Stromal cell of bone marrow (primary cell): ENCODE measurements around the gene RNU7-1.
"Not testable (repeated sequence)": the region's sequence is repeated elsewhere in the genome, so short reads cannot be mapped to it uniquely, and the experiment has no call there.

ENCODE experiments used
- DNase-seq: peaks from one replicate; pipeline ENCODE4 v3.0.0-alpha.2; 2012; ENCODE audit warnings: low read depth

The RNU7-1 gene

DNA sequence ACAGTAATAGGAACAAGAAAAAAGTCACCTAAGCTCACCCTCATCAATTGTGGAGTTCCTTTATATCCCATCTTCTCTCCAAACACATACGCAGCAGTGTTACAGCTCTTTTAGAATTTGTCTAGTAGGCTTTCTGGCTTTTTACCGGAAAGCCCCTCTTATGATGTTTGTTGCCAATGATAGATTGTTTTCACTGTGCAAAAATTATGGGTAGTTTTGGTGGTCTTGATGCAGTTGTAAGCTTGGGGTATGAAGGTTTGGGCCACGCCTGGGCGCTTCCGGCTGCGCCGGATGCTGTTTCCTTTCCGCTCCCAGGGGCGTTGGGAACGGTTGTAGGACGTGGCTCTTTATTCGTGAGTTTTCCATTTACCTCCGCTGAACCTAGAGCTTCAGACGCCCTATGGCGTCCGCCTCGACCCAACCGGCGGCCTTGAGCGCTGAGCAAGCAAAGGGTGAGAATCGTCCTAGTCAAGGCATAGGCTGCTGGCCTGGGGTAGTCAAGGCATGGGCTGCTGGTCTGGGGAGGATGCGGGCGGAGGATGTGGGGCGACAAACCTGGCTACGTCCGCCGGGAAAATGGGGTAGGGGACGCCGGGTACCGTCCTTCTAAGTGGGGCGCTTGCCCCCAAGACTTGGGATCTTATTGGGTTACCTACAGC, at the start of gene RNU7-1, which contains the start of gene C12orf57:
Gene RNU7-1 (plus strand): TSS at position 95 of the 659 bp plus-strand sequence.
Gene C12orf57 (plus strand): TSS at position 301 of the 659 bp plus-strand sequence. CDS start 100 bp downstream, at position 401.
- peak; percentile 67 for DNase-seq

DNA sequence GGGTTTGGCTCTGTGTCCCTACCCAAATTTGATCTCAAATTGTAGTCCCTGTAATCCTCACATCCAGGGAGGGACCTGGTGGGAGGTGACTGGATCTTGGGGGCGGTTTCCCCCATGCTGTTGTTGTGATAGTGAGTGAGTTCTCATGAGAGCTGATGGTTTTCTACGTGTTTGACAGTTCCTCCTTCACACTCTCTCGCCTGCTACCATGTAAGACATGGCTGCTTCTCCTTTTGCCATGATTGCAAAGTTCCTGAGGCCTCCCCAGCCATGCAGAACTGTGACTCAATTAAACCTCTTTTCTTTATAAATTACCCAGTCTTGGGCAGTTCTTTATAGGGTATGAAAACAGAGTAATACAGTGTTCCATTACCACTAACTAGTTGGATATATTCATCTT, 49.3 kb upstream of the RNU7-1 start:
- no peak for DNase-seq

DNA sequence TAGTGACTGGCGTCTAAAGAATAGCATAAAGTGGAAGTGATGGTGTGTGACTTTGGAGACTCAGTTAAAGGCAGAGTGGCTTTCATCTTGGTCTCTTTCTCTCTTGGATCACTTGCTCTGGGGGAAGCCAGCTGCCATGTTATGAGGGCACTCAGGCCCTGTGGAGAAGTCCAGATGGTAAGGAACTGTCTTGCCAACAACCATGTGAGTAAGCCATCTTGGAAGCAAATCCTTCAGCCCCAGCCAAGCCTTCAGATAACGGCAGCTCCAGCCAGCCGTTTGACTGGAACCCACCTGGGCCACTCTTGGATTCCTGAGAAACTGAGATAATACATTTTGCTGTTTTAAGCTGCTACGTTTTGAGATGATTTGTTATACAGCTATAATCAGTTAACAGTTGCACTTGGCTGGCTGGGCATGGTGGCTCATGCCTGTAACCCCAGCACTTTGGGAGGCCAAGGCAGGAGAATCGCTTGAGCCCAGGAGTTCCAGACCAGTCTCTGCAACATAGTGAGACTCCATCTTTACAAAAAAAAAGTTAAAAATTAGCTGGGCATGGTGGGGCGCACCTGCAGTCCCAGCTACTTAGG, 46.7 kb upstream of the RNU7-1 start:
- DNase-seq = no peak

DNA sequence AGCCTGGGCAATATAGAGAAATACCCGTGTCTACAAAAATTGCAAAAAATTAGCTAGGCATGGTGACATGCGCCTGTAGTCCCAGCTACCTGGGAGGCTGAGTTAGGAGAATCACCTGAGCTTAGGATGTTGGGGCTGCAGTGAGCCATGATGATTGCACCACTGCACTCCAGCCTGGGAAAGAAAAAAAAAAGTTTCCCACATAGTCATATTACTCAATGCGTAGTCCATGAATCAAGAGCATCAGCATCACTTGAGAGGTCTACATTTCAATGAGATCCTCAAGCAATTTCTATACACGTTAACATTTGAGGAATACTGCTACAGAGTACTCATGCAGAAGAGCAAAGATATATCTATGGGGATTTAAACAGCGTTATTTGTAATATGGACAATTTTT, 44.2 kb upstream of the RNU7-1 start:
- no peak for DNase-seq

DNA sequence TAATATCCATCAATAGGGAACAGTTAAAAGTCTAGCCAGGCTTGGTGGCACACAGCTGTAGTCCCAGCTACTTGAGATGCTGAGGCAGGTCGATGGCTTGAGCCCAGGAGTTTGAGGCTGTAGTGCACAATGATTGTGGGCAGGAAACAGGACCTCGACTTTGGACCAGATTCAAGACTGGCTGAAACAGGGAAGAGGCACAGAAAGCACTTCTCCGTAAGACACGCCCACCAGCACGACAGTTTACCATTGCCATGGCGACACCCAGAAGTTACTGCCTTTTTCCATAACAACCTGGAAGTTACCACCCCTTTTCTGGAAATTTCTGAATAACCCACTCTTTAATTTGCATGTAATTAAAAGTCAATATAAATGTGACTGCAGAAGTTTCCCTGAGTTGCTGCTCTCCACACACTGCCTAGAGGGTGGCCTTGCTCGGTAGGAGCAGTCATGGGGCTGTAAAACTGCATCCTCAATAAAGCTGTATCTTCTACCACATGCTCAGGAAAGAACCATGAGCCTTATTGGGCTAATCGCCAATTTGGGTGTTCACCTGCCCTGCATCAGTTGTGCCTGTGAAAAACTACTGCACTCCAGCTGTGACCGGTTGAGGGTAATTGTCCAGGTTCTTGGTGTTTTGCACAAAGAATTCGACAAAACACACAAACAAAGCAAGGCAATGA, 43.6 kb upstream of the RNU7-1 start:
- DNase-seq = peak; percentile 53

DNA sequence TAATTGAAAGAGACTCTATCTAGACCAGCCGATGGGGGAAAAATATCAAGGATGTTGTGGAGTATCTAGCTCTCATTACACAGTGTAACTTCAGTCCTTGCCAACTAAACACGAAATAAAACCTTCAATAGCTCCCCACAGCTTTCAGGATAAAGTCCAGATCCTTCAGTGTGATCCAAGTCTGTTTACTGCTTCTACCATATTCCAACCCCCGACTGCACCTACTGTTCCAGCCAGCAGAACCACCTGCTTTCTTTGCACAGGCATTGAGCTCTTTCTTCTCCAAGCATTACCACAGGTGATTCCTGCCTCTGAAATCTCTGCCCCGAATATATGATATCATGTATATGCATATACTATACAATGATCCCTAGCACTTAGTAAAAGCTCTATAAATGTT, 41.2 kb upstream of the RNU7-1 start:
- no peak for DNase-seq

DNA sequence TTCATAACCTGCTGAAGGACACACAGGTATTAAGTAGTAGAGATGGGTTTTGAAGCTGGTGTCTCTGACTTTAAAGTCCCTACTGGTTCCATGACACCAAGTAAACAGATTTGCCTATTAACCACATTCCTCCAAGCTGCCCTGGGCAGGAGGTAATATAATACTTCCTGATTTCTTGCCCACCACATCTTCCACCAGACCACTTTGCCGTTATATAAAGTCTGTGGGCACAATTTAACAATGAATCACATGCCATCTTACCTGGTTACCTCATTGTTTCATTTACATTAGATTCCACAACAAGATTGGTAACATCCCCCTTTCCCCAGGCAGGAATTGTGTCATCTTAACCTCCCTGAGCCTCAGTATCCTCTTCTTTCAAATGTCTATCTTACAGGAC, 39.9 kb upstream of the RNU7-1 start:
- DNase-seq = no peak

DNA sequence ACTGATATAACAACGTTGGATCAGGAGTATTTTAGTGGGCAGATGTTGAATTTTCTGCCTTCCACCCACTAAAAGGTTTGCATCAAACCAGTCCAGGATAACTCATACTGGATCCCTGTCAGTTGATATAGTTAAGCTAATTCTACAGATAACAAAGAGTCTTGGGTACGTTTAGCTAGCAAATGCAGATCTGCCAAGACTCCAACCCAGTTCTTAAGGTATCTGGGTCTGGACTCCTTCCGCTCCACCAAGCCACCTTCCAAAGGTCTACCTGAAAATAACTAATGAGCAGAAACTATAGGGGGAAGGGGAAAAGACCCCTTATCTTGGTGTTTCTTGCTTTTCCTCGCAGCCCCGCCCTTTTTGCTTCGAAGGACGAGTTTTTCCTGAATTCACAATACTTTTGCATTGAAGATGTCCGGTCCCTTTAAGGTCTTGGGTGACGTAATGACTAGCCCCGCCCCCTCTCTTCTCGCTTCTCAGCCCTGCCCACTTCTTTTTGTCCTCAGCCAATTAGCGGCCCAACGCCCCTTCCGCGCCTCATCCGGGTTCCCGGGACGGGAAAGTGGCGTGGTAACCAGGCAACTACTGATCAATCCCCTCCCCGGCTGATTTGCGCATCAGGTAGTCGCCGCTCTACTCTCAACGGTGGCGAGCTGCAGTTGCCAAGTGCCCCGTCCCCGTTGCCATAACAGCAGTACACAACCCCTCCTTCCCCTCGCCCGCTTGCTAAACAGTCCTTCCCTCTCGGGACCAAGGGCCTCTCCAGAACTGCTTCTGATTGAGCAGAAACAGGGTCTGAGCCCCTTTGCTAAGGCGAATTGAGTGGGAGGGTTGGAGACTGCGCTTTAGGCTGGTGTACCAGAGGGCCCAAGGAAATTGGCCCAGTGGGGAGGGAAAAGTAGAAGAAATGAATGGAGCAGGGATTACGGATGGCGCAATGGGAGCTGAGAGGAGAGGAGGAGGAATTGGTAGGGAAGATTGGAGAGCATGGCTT, 39.0 kb upstream of the RNU7-1 start, which contains the start of gene LRRC23:
Gene LRRC23 (plus strand): TSS at position 543 of the 997 bp plus-strand sequence. CDS start 812 bp downstream, outside the sequence.
- DNase-seq = peak; percentile 95

DNA sequence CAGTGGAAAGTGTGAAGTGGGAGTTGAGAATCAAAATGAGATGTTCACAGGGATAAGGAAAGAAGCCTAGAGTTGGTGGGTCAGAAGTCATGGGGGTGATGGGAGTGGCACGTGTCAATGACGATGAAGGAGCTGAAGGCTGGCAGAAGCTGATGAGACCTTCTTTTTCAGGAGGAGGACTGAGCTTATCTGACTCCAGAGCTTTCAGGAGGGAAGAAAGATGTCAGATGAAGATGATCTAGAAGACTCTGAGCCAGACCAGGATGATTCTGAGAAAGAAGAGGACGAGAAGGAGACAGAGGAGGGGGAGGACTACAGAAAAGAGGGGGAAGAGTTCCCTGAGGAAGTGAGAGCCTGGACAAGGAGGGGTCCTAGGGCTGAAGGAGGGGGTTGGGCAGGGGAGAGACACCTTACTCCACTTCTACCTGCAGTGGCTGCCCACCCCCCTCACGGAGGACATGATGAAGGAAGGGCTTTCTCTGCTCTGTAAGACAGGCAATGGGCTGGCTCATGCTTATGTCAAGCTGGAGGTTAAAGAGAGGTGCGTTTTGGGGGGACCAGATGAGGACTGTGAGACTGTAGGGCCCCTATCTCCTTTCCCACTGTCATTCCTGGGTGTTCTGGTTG, 38.1 kb upstream of the RNU7-1 start:
- DNase-seq = no peak

DNA sequence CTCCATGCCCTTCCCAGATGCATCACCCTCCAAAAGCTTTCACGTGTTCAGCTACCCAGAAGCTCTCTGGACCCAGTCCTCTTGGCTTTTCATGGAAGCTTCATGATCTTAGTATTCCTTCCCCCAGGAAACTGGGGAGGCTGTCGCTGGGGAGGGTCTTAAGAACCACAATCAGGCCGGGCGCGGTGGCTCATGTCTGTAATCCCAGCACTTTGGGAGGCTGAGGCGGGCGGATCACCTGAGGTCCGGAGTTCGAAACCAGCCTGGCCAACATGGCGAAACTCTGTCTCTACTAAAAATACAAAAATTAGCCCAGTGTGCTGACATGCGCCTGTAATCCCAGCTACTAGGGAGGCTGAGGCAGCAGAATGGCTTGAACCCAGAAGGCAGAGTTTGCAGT, 35.5 kb upstream of the RNU7-1 start:
- not testable (repeated sequence) for DNase-seq

DNA sequence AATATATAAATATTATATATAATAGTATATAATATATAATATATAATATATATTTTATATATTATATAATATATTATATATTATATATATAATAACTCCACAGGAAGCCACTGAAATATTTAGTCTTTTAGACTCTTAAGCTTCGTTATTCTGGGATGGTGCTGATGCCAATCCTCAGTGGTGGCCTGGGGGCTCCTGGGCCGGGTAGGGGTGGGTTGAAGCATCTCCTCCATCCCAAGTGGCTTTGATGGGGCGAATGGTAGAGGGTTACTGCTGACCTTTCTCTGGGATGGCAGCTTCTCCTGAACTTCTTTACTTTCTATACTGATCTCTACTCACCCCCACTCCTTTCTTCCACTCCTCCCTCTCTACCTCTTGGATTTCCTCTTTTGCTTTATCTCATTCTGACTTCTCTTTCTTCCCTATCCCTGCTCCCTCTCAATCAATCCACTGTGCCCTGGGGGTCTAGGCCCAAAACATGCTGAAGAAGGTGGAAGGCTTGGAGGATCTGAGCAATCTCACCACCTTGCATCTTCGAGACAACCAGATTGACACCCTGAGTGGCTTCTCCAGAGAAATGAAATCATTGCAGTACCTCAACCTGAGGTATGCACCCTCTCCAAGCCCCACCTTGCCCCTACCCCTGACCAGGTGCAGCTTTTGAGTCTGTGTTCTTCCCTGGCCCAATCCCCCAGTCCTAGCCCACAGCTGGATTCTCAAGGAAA, 34.0 kb upstream of the RNU7-1 start:
- DNase-seq = no peak

DNA sequence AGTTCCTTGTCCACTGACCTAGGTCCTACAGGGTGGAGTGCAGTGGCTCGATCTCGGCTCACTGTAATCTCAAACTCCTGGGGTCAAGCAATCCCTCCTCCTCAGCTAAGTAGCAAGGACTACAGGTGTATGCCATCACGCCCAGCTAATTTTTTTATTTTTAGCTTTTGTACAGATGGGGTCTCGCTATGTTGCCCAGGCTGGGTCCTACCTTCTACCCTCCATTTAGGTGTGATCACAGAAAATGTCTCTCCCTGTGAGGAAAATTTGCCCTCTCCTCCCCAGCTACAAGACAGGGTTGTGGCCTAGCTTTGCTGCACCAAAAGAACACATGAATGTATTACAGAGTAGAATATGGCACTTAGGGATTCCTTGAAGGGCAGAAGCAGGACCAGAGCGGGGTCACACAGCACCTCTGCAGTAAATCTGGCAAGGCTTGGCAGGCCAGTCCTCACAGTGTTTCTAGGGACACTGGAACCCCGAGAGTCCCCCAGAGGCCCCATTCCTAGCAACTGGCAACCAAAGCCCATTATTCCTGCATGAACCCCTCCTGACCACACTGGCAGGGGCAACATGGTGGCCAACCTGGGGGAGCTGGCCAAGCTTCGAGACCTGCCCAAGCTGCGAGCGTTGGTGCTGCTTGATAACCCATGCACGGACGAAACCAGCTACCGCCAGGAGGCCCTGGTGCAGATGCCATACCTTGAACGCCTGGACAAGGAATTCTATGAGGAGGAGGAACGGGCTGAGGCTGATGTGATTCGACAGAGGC, 31.3 kb upstream of the RNU7-1 start:
- no peak for DNase-seq

DNA sequence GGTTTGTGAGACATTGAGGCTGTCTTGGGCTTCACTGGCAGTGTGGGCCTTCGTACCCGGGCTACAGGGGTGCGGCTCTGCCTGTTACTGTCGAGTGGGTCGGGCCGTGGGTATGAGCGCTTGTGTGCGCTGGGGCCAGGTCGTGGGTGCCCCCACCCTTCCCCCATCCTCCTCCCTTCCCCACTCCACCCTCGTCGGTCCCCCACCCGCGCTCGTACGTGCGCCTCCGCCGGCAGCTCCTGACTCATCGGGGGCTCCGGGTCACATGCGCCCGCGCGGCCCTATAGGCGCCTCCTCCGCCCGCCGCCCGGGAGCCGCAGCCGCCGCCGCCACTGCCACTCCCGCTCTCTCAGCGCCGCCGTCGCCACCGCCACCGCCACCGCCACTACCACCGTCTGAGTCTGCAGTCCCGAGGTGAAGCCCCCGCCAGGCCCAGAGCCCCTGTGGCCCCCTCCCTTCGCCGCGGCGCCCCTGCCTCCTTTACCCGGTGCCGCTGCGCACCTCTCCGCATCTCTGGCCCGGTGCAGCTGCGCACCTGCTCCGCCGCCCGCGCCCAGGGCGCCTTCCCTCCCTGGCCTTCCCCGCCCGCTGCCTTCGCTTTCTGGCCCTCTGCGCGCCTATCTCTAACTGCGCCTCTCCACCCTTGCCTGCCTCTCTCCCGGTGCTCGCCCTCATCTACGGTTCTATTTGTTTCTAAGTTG, 29.2 kb upstream of the RNU7-1 start, which contains the start of gene ENO2:
Gene ENO2 (plus strand): TSS at position 335 of the 701 bp plus-strand sequence. CDS start 1,253 bp downstream, outside the sequence.
- no peak for DNase-seq

DNA sequence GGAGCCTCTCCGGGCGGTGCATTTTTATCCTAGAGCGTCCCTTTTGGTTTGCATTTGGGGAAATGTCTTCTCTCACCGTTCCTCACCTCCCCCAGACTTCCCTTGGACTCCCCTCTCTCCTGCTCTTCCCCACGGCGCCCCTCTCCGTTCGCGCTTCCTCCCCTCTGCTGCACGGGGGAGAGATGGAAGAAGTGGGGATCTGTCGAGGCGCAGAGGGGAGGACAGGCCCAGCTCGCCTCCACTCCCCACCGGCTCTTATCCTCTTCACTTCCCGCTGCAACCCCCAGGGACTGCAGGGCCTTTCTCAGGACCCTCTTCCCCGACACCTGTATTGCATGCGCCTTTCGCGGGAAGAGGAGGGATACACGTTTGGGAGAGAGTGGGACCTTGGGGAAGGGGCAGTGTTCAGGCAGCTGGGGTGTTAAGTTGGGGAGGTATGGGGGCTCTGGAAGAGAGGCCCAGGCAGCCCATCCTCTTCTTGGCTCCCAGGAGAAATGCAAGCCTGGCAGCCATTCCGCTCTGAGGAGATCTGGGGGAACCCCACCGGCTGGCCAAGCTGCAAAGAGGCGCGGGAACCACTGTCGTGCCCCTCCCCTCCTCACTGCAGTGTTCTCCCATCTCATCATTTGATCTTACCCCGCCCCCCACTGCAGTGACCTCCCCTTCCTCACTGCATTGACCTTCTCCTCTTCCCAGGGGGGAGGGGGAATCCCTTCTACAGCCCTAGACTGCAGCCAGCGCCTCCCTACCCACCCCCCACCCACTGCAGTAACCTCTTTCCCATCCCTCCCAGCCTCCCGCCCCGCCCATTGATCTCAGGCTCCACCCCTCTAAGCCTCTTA, 28.4 kb upstream of the RNU7-1 start:
- DNase-seq = no peak

DNA sequence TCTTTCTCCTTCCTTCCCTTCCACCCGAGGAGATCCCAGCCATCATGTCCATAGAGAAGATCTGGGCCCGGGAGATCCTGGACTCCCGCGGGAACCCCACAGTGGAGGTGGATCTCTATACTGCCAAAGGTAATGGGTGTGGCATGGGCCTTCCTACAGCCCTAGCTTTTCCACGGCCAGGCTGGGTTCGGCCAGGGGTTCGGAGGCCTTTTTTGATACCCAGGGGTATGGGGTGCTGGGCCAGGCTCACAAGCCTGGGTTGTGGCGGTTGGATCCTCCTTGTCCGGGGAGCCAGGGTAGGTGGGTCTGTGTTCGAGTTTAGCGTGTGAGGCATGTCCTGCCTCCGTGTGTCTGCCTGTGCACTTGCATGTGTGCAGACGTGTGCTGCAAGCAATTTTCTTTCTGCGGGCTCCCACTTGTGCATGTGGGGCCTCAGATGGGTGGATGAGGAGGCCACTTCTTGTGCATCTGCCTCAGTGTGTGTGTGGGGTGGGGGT, 27.8 kb upstream of the RNU7-1 start:
- no peak for DNase-seq

DNA sequence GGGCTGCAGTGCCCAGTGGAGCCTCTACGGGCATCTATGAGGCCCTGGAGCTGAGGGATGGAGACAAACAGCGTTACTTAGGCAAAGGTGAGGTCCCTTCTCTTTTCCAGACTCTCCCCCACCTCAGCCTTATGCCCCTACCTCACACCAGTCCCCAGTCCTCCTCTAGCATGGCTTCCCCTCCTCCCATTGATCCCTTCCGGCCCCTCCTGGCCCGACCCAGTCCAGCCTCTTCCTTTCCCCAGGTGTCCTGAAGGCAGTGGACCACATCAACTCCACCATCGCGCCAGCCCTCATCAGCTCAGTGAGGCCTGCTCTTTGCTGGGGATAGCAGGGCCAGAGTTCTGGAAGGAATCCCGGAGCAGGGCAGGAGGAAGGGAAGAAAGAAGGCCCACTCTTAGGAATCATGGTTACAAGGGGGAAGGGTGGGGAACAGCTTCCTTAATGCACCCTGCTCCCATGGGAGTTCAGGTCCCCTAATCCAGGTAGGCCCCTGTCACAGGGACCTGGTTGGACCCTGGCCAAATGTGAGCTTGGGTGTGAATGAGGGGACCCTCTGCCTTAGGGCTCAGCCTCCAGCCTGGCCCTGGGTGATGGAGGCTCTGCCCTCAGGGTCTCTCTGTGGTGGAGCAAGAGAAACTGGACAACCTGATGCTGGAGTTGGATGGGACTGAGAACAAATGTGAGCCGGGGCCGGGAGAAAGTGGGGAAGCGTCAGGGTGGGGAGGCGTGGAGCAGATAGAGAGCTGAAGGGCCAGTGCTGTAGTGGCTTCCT, 27.0 kb upstream of the RNU7-1 start:
- no peak for DNase-seq
